ENCODE data around the gene POFUT1.

GRCh38 chr20:32234135-32234808 is 26.6 kb downstream of the POFUT1 start:
- TF ChIP-seq REST (IDR thresholded peaks at IDR 0.05; ENCODE audit: insufficient read depth in 1 of 2, low read depth in 2 of 2, low read length in 2 of 2) (no peak), POLR2AphosphoS5 (IDR thresholded peaks at IDR 0.05; ENCODE audit: low read depth, low read length) (no peak), SIN3A (IDR thresholded peaks at IDR 0.05; ENCODE audit: borderline replicate concordance, insufficient read depth, low read length) (no peak), TAF1 (IDR thresholded peaks at IDR 0.05; ENCODE audit: borderline replicate concordance, insufficient read depth, low read length) (no peak), FOXP2 (optimal IDR thresholded peaks at IDR 0.05; ENCODE audit: borderline replicate concordance, extremely low read depth, extremely low read length, insufficient read depth) (no peak)

Measured in PFSK-1 (cell line).